Hepatocyte (in vitro differentiated cells): ENCODE data around the gene FOXD4L6. TPM values are rescaled to one million over a fixed set of nuclear protein-coding genes. Genes with fewer than 3 reads are reported as not detected.
"Not testable (repeated sequence)": the region's sequence is repeated elsewhere in the genome, so short reads cannot be mapped to it uniquely, and the experiment has no call there.

ENCODE experiments used
- DNase-seq: peaks from one replicate; pipeline ENCODE4 v3.0.0-alpha.2; 2016; ENCODE audit warnings: low spot score
- H2AFZ ChIP-seq: fragments of 200-600 bp; sonication (generic); 2 replicates; pipeline ENCODE4 v1.6.0; 2016; ENCODE audit warnings: antibody characterized with exemption, mild to moderate bottlenecking
- H3K27ac ChIP-seq: fragments of 200-600 bp; sonication (generic); 2 replicates; pipeline ENCODE4 v1.5.1; 2016; ENCODE audit warnings: mild to moderate bottlenecking
- H3K27me3 ChIP-seq: fragments of 200-600 bp; sonication (generic); 2 replicates; pipeline ENCODE4 v1.6.1; 2016
- H3K36me3 ChIP-seq: fragments of 200-600 bp; sonication (generic); replicated peaks from 2 replicates; pipeline ENCODE4 v1.5.1; 2016; ENCODE audit warnings: low read depth; ENCODE audit not compliant: insufficient read depth
- H3K4me1 ChIP-seq: fragments of 200-600 bp; sonication (generic); 2 replicates; pipeline ENCODE4 v1.5.1; 2016; ENCODE audit warnings: mild to moderate bottlenecking, moderate library complexity; ENCODE audit not compliant: insufficient read depth
- H3K4me2 ChIP-seq: fragments of 200-600 bp; sonication (generic); 2 replicates; pipeline ENCODE4 v1.6.0; 2016
- H3K4me3 ChIP-seq: fragments of 200-600 bp; sonication (generic); 2 replicates; pipeline ENCODE4 v1.5.1; 2016; ENCODE audit warnings: mild to moderate bottlenecking
- H3K79me2 ChIP-seq: fragments of 200-600 bp; sonication (generic); 2 replicates; pipeline ENCODE4 v1.6.0; 2017; ENCODE audit warnings: mild to moderate bottlenecking
- H3K9me2 ChIP-seq: fragments of 200-600 bp; sonication (generic); replicated peaks from 2 replicates; pipeline ENCODE4 v1.6.0; 2017; ENCODE audit warnings: mild to moderate bottlenecking; ENCODE audit not compliant: insufficient read depth
- H3K9me3 ChIP-seq: fragments of 200-600 bp; sonication (generic); 2 replicates; pipeline ENCODE4 v1.5.1; 2016; ENCODE audit warnings: low read depth, mild to moderate bottlenecking
- H4K20me1 ChIP-seq: fragments of 200-600 bp; sonication (generic); 2 replicates; pipeline ENCODE4 v1.6.0; 2016; ENCODE audit warnings: mild to moderate bottlenecking; ENCODE audit not compliant: insufficient read depth, poor library complexity, severe bottlenecking
- WGBS: methylation state at CpG from one replicate; pipeline ENCODE4 v1.1.6; 2016; ENCODE audit warnings: low lambda C conversion rate; ENCODE audit errors: missing lambda C conversion rate; 5-methylcytosine and 5-hydroxymethylcytosine counted together
- polyA plus RNA-seq: library from polyadenylated mRNA; unstranded; fragments of >200 nt; fragmentation: Nextera tagmentation; extraction: Ambion mirVana; gene quantifications from 2 replicates; pipeline ENCODE4 v1.2.1, GENCODE V29; 2016
- total RNA-seq: library from RNA; depleted of rRNA; stranded (reverse); fragments of >200 nt; gene quantifications from 2 replicates; pipeline ENCODE4 v1.2.3, GENCODE V29; 2014

FOXD4L6 gene
- total and polyA plus RNA-seq, 2 experiments from 2014 or later, result not detected

GRCh38 chr9:41077586-41077985 is 50.9 kb downstream of the FOXD4L6 start:
- H3K4me3 ChIP-seq, H3K9me3 ChIP-seq, H3K27ac ChIP-seq, H3K9me2 ChIP-seq, H3K79me2 ChIP-seq, H3K4me2 ChIP-seq, H3K4me1 ChIP-seq, H2AFZ ChIP-seq, H4K20me1 ChIP-seq, DNase-seq, H3K36me3 ChIP-seq: not testable (repeated sequence)
- H3K27me3 ChIP-seq, result peaks cover 26% of the 10 kb centered on the region
- WGBS, result 73% methylated on average over 1 of the region's 1 CpG

Other genes starting within 250 kb of the FOXD4L6 start
- gene ZNG1F, start 60.6 kb upstream of the FOXD4L6 start, total RNA-seq, result 19.2 and 30.2 TPM in 2 replicates
- 10.5 and 14.3 TPM in 2 replicates for gene ZNG1F, start 60.6 kb upstream of the FOXD4L6 start, polyA plus RNA-seq